Subcutaneous adipose tissue (tissue), 4 donors: ENCODE results near the gene SLC7A11. TPM values are rescaled to one million over a fixed set of nuclear protein-coding genes. Genes with fewer than 3 reads are reported as not detected.

Experiments
- CTCF ChIP-seq: fragments of 450-650 bp; IDR thresholded peaks from one replicate; pipeline ENCODE4 v1.5.1; 2016; ENCODE audit warnings: low read depth, mild to moderate bottlenecking, control low read depth, antibody characterized with exemption, moderate library complexity
- total RNA-seq, 4 donors: library from RNA; depleted of rRNA; stranded (reverse); fragments of >200 nt; gene quantifications; one replicate each; pipeline ENCODE4 v1.1.0, GENCODE V29; 2016

The SLC7A11 gene
- total RNA-seq, 4 donors from 2014 or later = 0.19 to 0.98 (median 0.54) TPM

- TF ChIP-seq CTCF = no peak
Measured at GRCh38 chr4:138205531-138206233, 36.5 kb downstream of the SLC7A11 start.

GRCh38 chr4:138204507-138204906 lies 37.6 kb downstream of the SLC7A11 start:
- TF ChIP-seq CTCF = no peak

- TF ChIP-seq CTCF = no peak
Measured at GRCh38 chr4:138202686-138203085, 39.5 kb downstream of the SLC7A11 start.

DNA sequence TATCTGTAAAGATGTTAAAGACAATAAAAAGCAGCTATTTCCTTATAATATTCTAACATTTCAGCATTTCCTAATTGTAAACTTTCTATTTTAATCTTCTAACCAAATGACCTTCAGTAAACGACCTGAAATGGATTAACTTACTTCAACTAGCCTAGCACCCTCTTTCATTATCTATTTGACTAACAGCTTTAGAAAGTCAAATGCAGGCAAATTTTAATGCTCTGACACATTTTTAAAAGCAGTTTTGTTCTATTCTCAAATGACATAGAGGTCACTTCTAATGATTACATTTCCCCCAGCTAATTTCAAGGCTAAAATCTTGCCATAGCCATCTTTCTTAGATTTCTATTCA lies 41.9 kb downstream of the SLC7A11 start:
- no peak for TF ChIP-seq CTCF

- no peak for TF ChIP-seq CTCF
Measured at GRCh38 chr4:138199568-138200235, 42.4 kb downstream of the SLC7A11 start.

- TF ChIP-seq CTCF = no peak
Measured at GRCh38 chr4:138196153-138196552, 46.0 kb downstream of the SLC7A11 start.

- TF ChIP-seq CTCF = no peak
Measured at GRCh38 chr4:138193963-138194362, 48.2 kb downstream of the SLC7A11 start.
